ENCODE data around the gene NR1I3. TPM values are rescaled to one million over a fixed set of nuclear protein-coding genes. Genes with fewer than 3 reads are reported as not detected.

The NR1I3 gene
- total and polyA plus RNA-seq, 2 experiments from 2014 or later, result 0.50 TPM; not detected in 1

DNA sequence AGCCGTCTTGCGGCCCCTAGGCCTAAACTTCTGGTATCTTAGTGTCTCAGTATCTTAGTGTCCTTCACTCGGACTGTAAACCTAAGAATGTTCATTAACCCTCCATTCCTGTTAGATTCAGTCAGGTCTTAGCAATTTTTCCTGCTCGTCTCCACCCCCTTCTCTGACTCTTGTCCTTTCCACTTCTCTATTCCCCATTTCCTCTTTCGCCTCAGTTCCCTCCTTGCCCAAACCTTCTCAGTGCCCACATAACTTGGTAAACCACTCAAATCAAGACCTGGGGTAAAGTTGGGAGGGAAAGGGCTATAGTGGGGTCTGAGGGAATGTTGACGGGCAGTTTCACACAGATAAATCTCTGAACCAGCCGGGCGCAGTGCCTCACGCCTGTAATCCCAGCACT, 23.6 kb downstream of the NR1I3 start:
- Histone ChIP-seq H3K4me1 (ENCODE audit: insufficient read depth) (peaks cover 26% of the 10 kb centered on the region), H3K27me3 (ENCODE audit: insufficient read depth) (no peaks in the 10 kb centered on the region), H2AFZ (no peak overlapping the region), H3K9me2 (ENCODE audit: insufficient read depth) (no peaks in the 10 kb centered on the region), H3K36me3 (ENCODE audit: insufficient read depth) (peaks cover 47% of the 10 kb centered on the region), H3K4me2 (no peak overlapping the region), H4K20me1 (replicated peaks; ENCODE audit: insufficient read depth) (peaks cover 6% of the 10 kb centered on the region; the same call in 1 of the 2 replicates), H3K4me3 (no peak overlapping the region), H3K27ac (ENCODE audit: low read depth) (no peak overlapping the region), H3F3A (replicated peaks; ENCODE audit: low read depth) (peaks cover 27% of the 10 kb centered on the region), H3K79me2 (replicated peaks; ENCODE audit: insufficient read depth) (no peaks in the 10 kb centered on the region)
- Mint-ChIP-seq H3K4me1 (peaks cover 35% of the 10 kb centered on the region), H3K36me3 (ENCODE audit: low read depth) (peaks cover 56% of the 10 kb centered on the region), H3K27me3 (ENCODE audit: insufficient read depth, low read depth, poor library complexity) (peaks cover 16% of the 10 kb centered on the region), H3K27ac (no peak overlapping the region; the same call in 1 of the 2 replicates), H3K4me3 (no peak overlapping the region), H3K9me3 (no peaks in the 10 kb centered on the region; the same call in 2 of the 3 replicates)
- TF ChIP-seq STAT1 (IDR thresholded peaks at IDR 0.05; ENCODE audit: unreplicated experiment) (no peak), REST (IDR thresholded peaks at IDR 0.05; ENCODE audit: unreplicated experiment) (no peak), ZNF331 (CRISPR knock-in tag; IDR thresholded peaks at IDR 0.05; ENCODE audit: low read depth) (no peak), EZH2 (IDR thresholded peaks at IDR 0.05; ENCODE audit: low read depth, unreplicated experiment) (no peak), NANOG (IDR thresholded peaks at IDR 0.05; ENCODE audit: borderline replicate concordance) (no peak), CREB1 (CRISPR knock-in tag; IDR thresholded peaks at IDR 0.05; ENCODE audit: low read depth) (no peak), ZNF114 (CRISPR knock-in tag; IDR thresholded peaks at IDR 0.05) (no peak), ZNF462 (CRISPR knock-in tag; IDR thresholded peaks at IDR 0.05) (no peak), EZH2phosphoT487 (IDR thresholded peaks at IDR 0.05; ENCODE audit: unreplicated experiment) (no peak), JUNB (IDR thresholded peaks at IDR 0.05; ENCODE audit: unreplicated experiment) (no peak), POLR2AphosphoS5 (IDR thresholded peaks at IDR 0.05; ENCODE audit: low read depth) (no peak)
- TF ChIP-seq, protein P1, sequence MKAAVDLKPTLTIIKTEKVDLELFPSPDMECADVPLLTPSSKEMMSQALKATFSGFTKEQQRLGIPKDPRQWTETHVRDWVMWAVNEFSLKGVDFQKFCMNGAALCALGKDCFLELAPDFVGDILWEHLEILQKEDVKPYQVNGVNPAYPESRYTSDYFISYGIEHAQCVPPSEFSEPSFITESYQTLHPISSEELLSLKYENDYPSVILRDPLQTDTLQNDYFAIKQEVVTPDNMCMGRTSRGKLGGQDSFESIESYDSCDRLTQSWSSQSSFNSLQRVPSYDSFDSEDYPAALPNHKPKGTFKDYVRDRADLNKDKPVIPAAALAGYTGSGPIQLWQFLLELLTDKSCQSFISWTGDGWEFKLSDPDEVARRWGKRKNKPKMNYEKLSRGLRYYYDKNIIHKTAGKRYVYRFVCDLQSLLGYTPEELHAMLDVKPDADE (IDR thresholded peaks at IDR 0.05), result no peak
- TF ChIP-seq, protein P2, sequence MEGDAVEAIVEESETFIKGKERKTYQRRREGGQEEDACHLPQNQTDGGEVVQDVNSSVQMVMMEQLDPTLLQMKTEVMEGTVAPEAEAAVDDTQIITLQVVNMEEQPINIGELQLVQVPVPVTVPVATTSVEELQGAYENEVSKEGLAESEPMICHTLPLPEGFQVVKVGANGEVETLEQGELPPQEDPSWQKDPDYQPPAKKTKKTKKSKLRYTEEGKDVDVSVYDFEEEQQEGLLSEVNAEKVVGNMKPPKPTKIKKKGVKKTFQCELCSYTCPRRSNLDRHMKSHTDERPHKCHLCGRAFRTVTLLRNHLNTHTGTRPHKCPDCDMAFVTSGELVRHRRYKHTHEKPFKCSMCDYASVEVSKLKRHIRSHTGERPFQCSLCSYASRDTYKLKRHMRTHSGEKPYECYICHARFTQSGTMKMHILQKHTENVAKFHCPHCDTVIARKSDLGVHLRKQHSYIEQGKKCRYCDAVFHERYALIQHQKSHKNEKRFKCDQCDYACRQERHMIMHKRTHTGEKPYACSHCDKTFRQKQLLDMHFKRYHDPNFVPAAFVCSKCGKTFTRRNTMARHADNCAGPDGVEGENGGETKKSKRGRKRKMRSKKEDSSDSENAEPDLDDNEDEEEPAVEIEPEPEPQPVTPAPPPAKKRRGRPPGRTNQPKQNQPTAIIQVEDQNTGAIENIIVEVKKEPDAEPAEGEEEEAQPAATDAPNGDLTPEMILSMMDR (conservative IDR thresholded peaks at IDR 0.05; ENCODE audit: low read depth in 2 of 2), result no peak
- ATAC-seq (no peak), DNase-seq (ENCODE audit: low spot score) (no peak)

Measured in GM23338 (cell line).